Activated naive CD8-positive, alpha-beta T cell (primary cell): ENCODE data around the gene ADAM22.

ENCODE experiments used
- H3K27ac Mint-ChIP-seq: one replicate; pipeline ENCODE4 v1.8.0; 2021; ENCODE audit warnings: mixed read lengths
- H3K27me3 Mint-ChIP-seq: one replicate; pipeline ENCODE4 v1.8.0; 2021; ENCODE audit warnings: mixed read lengths
- H3K36me3 Mint-ChIP-seq: one replicate; pipeline ENCODE4 v1.8.0; 2021; ENCODE audit warnings: mixed read lengths
- H3K4me1 Mint-ChIP-seq: one replicate; pipeline ENCODE4 v1.8.0; 2021; ENCODE audit warnings: low read depth, mixed read lengths
- H3K4me3 Mint-ChIP-seq: one replicate; pipeline ENCODE4 v1.8.0; 2021; ENCODE audit warnings: mild to moderate bottlenecking, mixed read lengths
- H3K9me3 Mint-ChIP-seq: one replicate; pipeline ENCODE4 v1.8.0; 2021; ENCODE audit warnings: low read depth, mixed read lengths

Gene ADAM22

DNA sequence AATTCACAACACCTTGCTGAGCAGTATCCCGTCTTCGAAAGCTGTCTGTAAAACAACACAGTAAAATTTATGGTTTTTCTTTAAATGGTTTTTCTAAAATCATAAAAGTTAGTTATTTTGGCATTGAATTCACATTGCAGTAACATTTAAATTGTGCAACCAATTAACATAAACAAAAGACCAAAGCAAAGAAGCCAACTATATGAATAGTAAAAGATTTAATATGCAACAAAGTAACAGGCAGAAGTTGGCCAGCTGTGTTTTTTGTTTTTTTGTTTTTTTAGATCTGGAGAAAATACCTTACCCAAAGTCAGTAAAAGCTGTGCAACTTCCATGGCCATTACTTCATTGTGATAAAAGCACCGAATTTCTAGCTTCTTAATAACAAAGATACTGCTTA lies 274.5 kb downstream of the ADAM22 start:
- no peaks in the 10 kb centered on the region for H3K27me3 Mint-ChIP-seq
- H3K4me1 Mint-ChIP-seq, result peaks cover 3% of the 10 kb centered on the region
- H3K9me3 Mint-ChIP-seq, result no peaks in the 10 kb centered on the region
- no peak overlapping the region for H3K27ac Mint-ChIP-seq
- peaks cover 6% of the 10 kb centered on the region for H3K36me3 Mint-ChIP-seq
- no peak overlapping the region for H3K4me3 Mint-ChIP-seq

DNA sequence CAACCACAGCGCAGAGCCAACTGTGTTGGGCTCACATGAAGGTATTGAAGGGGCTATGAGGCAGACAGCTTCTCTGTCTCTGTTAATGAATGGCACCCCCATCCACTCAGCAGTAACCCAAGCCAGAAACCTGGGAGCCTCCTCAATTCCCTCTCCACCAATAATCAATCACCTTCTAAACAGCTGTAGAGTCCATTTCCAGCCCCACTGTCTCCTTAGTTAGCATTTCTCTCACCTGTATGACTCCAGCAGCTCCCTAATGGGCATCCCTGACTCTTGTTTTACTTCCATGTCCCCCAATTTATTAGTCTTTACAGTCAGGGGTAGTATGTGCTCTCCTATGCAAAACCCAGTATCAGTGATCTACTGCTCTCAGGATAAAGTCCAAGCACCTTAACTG lies 278.9 kb downstream of the ADAM22 start:
- H3K27ac Mint-ChIP-seq, result peak overlapping the region; percentile 11
- H3K4me1 Mint-ChIP-seq, result peaks cover 23% of the 10 kb centered on the region
- H3K4me3 Mint-ChIP-seq, result no peak overlapping the region
- no peaks in the 10 kb centered on the region for H3K9me3 Mint-ChIP-seq
- peaks cover 6% of the 10 kb centered on the region for H3K36me3 Mint-ChIP-seq
- H3K27me3 Mint-ChIP-seq, result no peaks in the 10 kb centered on the region

DNA sequence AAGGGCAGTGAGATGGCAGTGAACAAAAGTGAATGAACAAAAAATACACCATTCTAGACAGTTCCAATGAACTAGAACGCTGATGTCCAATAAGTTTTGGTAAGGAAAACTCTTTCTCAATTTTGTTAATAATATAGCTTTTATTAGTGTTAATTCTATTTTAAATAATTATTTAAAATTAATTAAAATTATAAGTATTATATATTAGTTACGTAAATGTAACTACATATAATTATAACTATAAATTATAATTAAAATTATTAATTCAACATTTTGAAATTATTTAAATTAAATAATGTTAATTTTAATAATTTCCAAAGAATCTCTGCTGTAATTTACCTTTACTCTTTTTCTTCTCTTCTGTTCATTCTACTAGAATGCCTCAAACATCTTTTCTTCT lies 280.4 kb downstream of the ADAM22 start:
- H3K27ac Mint-ChIP-seq, result peak overlapping the region; percentile 59
- peaks cover 8% of the 10 kb centered on the region for H3K36me3 Mint-ChIP-seq
- H3K9me3 Mint-ChIP-seq, result no peaks in the 10 kb centered on the region
- no peak overlapping the region for H3K4me3 Mint-ChIP-seq
- H3K4me1 Mint-ChIP-seq, result peaks cover 35% of the 10 kb centered on the region
- H3K27me3 Mint-ChIP-seq, result no peaks in the 10 kb centered on the region

DNA sequence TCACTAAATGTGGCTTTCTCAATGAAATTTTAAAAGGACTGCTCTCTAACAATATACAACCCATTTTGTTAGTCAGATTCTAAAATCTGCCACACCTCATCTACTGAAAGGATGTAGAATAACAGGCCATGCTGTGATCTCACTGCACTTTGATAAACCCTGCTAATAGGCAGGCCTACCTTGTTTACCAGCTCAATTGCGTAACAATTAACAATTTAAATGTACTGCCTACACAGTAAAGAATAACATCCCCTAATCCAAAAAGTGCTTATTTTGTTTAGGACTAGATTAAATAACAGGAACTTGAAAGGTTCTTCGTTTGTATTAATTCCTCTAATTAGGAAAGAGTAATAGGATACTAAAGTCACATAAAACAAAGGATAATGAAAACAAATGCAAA lies 281.2 kb downstream of the ADAM22 start:
- Mint-ChIP-seq H3K27me3 (no peaks in the 10 kb centered on the region), H3K27ac (no peak overlapping the region), H3K9me3 (no peaks in the 10 kb centered on the region), H3K4me3 (no peak overlapping the region), H3K36me3 (peaks cover 8% of the 10 kb centered on the region), H3K4me1 (peaks cover 35% of the 10 kb centered on the region)

DNA sequence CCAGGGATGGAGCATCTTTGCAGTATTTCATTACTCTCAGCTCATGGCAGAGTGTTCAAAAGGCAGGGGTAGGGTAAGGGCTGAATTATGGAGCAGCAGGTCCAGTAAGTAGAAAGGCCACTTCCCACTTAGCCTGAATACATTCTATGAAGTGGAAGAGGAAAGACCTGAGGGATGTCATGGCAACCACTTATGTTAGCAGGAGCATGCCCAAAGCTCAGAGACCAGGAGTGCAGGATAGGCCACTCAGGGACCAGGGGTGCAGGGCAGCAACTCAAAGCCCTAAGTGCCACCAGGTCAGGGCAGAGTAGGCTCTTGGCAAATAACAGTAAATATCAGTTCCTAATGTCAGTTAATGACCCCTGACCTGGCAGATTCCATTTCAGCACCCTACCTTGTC lies 282.2 kb downstream of the ADAM22 start:
- H3K4me1 Mint-ChIP-seq, result peaks cover 43% of the 10 kb centered on the region
- H3K9me3 Mint-ChIP-seq, result no peaks in the 10 kb centered on the region

DNA sequence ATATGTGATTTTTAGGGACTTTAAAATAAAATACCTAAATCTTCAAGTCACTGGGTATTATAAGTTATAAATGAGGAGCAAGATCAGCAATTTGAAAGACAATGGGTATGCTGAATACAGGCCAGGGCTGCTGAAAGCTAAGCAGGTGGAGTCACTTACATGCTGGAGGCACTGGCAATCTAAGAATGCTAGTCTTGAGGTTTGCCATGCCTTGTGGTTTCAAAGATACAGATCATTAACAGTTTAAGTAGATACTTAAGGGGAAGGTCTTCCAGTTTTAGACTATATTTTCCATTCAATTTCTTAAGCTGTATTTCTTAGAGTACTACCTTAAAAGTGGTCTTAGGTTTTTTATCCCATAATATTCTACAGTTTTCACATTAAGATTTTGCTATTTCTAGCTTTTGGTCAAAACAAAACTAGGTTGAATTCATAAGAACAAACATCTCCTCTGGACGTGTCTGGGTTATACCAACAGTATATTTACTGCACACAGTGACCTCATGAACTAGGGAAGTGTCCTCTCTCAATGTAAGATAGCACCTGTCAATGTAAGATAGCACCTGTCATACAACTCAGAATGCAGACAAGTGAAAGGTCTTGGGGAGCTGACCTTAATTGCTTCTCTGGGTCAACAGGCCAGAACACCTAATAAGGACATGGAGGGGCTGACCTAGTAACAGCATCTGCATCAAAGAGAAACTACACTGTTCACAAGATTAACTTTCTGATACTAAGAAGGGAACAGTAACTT lies 283.8 kb downstream of the ADAM22 start:
- peak overlapping the region; percentile 94 for H3K4me3 Mint-ChIP-seq

More for the DNA sequence above, 282.2 kb downstream of the ADAM22 start:
- no peak overlapping the region for H3K4me3 Mint-ChIP-seq
- H3K27me3 Mint-ChIP-seq, result no peaks in the 10 kb centered on the region
- H3K27ac Mint-ChIP-seq, result no peak overlapping the region
- H3K36me3 Mint-ChIP-seq, result peaks cover 8% of the 10 kb centered on the region

DNA sequence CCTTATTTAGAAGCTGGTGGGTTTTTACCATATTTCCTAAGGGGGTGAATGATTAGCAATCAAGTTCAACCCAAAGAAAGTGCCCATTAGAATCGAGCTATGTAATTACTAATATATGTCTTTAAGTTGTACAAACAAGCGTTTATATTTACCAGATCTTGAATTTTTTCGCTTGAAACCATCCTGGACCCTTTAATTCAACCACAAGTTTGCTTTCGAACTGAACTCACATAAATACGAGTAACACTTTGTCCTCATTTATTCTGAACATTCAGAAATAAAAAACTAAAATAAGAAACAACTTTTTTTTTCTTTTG lies 284.3 kb downstream of the ADAM22 start:
- Mint-ChIP-seq H3K4me1 (peaks cover 41% of the 10 kb centered on the region), H3K27ac (peak overlapping the region; percentile 90), H3K36me3 (peaks cover 8% of the 10 kb centered on the region), H3K4me3 (peak overlapping the region; percentile 94), H3K27me3 (no peaks in the 10 kb centered on the region), H3K9me3 (no peaks in the 10 kb centered on the region)

More for the DNA sequence above, 283.8 kb downstream of the ADAM22 start:
- Mint-ChIP-seq H3K27me3 (no peaks in the 10 kb centered on the region), H3K36me3 (peaks cover 8% of the 10 kb centered on the region), H3K9me3 (no peaks in the 10 kb centered on the region), H3K4me1 (peaks cover 43% of the 10 kb centered on the region), H3K27ac (peak overlapping the region; percentile 90)

DNA sequence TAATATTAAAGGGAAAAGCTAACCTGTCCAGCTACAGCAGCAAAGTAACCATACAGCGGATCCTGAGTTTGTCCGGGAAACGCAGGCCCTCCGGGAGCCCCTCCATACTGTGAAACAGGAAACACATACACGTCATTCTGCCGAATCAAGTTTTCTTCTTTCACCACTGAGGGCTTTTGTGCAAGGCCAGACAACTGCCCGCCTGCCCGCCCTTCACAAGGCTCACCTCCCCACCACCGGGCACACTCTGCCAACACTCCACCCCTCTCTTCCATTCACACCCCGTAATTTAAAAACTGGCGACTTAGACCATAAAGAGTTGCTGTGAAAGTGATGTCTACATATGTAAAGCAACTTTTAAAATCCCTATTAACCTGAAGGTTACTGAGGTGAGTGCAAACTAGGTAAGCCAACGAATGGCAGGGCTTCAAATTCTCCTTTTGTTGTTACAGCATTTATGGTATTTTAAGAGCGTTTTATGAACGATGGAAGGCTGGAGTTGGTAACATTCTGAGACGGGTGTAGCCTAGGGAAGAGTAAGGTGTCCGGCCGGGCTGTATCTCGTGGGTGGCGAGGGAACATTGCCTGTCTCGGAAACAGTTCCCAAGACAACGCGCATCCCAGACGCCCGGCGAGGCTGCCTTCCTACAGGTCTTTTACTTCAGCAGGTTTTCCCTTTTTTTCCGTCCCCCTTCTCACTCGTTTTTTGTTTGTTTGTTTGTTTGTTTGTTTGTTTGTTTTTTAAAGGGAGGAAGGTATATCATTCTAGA lies 285.0 kb downstream of the ADAM22 start:
- peak overlapping the region; percentile 90 for H3K27ac Mint-ChIP-seq
- H3K4me1 Mint-ChIP-seq, result peaks cover 36% of the 10 kb centered on the region
- no peaks in the 10 kb centered on the region for H3K9me3 Mint-ChIP-seq
- H3K27me3 Mint-ChIP-seq, result no peaks in the 10 kb centered on the region
- peaks cover 6% of the 10 kb centered on the region for H3K36me3 Mint-ChIP-seq
- H3K4me3 Mint-ChIP-seq, result peak overlapping the region; percentile 94

DNA sequence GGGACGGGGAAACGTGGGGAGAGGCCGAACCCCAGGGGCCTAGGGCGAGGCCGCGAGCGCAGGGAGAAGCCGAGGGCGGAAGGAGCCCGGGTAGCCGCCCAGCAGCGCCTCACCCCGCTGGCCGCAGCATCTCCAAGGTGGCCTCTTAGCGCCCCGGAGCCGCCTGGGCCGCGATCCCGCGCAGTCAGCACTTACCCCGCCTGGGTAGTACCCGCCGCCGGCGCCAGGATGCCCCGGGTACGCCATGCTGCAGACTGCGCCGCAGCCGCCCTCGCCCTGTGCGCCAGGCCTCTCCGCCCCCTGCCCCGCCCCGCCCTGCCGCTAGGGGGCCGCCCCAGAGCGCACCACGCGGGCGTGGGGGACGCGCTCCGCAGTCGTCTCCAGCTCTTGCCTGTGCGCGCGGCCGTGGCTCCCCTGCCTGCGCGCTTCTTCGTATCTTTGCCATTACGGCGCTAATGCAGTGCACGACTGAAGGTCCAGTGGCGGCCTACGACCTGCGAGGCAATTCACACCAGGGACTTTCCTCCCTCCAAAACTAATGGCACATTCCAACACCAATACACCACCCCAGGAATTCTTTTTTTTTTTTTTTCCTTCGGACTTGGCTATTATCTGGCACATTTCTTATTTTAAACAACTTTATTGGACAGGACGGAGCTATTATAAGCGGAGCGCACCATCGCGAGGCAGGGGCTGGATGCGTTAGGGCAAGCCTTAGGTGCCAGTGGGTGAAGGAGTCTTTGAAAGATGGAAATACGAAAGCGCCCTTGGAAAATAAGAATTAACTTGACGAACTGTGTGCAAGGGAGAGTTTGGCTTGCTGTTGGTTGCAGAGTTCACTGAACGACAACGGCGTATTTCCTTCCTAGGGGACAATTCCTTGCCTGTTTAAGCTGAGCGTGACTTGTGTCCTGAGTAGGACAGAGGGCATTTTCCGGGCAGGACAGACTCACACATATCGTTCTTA lies 286.0 kb downstream of the ADAM22 start, which contains the start of gene SRI:
SRI (minus strand) TSS at position 258 of the 967 bp plus-strand sequence; CDS start at position 246, 12 bp downstream.
- H3K36me3 Mint-ChIP-seq, result peaks cover 3% of the 10 kb centered on the region
- H3K9me3 Mint-ChIP-seq, result no peaks in the 10 kb centered on the region
- peak within 1 kb of the TSS; percentile 97 for H3K27ac Mint-ChIP-seq
- H3K4me3 Mint-ChIP-seq, result peak within 1 kb of the TSS; percentile 94
- H3K27me3 Mint-ChIP-seq, result peaks cover 2% of the 10 kb centered on the region
- H3K4me1 Mint-ChIP-seq, result peaks cover 34% of the 10 kb centered on the region

DNA sequence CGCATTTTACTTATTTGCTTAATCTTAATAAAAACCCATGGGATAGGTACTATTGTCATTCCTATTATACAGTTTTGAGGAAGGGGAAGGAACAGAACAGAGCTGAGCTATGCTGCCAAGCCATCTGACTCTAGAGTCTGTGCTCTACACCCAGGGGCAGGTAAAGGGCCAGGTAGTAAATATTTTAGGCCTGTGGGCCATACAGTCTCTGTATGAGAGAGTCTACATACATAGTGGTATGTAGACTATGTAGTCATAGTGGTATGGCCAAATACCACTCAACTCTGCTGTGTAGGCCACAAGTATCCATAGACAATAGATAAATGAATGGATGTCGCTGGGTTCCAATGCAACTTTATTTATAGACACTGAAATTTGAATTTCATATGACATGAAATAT lies 289.2 kb downstream of the ADAM22 start:
- H3K9me3 Mint-ChIP-seq, result no peaks in the 10 kb centered on the region

DNA sequence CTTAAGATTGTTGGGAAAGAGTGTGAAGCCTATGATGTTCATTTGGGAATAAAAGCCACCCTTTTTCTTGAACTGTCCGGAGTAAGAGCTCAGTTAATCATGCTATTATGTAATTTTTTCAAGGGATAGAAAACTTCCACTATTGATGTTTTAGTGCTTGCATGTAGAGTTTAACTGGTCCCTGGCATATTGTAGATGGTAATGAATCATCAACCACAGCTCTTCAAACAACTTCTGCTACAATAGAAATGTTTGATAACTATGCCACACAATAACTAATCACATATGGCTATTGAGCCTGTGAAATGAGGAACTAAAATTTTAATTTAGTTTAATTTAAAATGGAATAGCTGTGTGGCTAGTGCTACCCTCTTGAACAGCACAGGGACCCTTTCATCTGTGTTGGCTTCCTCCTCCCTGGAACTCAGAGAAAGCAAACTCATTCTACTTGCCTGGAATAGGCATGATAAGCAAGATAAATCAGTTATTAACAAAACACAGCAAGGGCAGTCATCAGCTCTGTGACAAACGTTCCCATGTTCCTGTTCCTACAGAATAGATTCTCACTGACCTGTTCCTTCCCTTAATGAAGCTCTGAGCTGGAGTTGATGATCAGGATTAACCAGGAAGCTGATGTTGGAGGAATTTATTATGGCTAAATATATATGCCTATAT lies 290.7 kb downstream of the ADAM22 start:
- Mint-ChIP-seq H3K4me1 (peaks cover 8% of the 10 kb centered on the region), H3K27ac (no peak overlapping the region), H3K4me3 (no peak overlapping the region), H3K9me3 (no peaks in the 10 kb centered on the region), H3K36me3 (peaks cover 9% of the 10 kb centered on the region), H3K27me3 (peaks cover 8% of the 10 kb centered on the region)

More for the DNA sequence above, 289.2 kb downstream of the ADAM22 start:
- Mint-ChIP-seq H3K36me3 (peaks cover 5% of the 10 kb centered on the region), H3K27ac (no peak overlapping the region), H3K4me1 (peaks cover 16% of the 10 kb centered on the region), H3K4me3 (no peak overlapping the region), H3K27me3 (peaks cover 8% of the 10 kb centered on the region)

DNA sequence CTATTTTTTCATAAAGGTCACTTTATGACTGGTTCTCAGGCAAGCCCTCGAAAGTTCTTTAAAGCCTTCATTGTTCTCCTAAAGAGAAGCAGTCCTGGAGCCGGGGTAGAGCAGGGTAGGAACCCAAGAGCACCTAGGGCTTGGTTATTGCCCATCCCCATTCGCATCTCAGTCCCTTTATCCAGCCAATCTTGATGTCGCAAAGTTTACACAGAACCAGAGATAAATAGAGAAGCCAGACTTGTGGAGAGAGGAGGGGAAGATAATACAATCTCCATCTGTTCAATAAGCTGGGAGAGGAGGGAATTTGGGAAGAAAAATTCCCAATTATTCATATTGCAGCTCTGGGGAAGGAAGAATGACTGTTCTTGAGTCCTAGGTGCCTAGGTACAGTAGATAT lies 292.1 kb downstream of the ADAM22 start:
- H3K4me1 Mint-ChIP-seq, result peaks cover under 1% of the 10 kb centered on the region
- peaks cover 9% of the 10 kb centered on the region for H3K27me3 Mint-ChIP-seq
- H3K9me3 Mint-ChIP-seq, result no peaks in the 10 kb centered on the region
- no peak overlapping the region for H3K27ac Mint-ChIP-seq
- H3K4me3 Mint-ChIP-seq, result no peak overlapping the region
- H3K36me3 Mint-ChIP-seq, result peaks cover 9% of the 10 kb centered on the region

DNA sequence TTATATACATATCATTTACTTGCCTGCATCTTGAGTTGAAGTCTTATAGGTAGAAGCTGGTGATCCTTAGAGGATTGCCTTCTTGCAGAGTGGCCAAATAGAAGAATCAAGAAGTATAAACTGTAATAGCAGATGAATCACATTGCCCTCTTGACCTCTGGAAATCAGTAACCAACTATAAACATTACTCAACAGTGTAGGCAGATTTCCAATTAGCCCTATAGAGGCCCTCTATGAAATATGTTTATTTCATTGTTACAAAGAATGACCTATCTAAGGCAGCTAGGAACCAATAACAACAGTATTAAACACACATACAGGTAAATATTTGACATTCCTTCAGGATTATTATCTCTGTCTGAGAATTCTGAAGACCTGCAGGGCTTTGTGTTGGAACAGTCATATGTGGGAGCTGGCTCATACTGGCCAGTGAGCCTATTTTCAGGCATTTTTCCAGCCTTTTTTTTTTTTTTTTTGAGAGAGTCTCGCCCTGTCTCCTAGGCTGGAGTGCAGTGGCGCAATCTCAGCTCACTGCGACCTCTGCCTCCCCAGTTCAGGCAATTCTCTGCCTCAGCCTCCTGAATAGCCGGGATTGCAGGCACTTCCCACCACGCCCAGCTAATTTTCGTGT lies 292.9 kb downstream of the ADAM22 start:
- Mint-ChIP-seq H3K4me1 (no peaks in the 10 kb centered on the region), H3K27me3 (peaks cover 15% of the 10 kb centered on the region), H3K36me3 (peaks cover 9% of the 10 kb centered on the region), H3K4me3 (no peak overlapping the region), H3K27ac (no peak overlapping the region), H3K9me3 (no peaks in the 10 kb centered on the region)
